Liver (tissue), 9 donors: ENCODE data around the gene MCMBP. TPM values are rescaled to one million over a fixed set of nuclear protein-coding genes. Genes with fewer than 3 reads are reported as not detected.

Experiments used
- DNase-seq: peaks from one replicate; pipeline ENCODE4 v3.0.0-alpha.2; 2017; ENCODE audit warnings: low spot score
- H3K27ac ChIP-seq, 2 donors: one replicate each; pipeline ENCODE4 v1.7.0; 2013; ENCODE audit warnings: inconsistent platforms in 2 of 2, low read length in 2 of 2, control low read depth in 1 of 2, low read depth in 1 of 2, mild to moderate bottlenecking in 1 of 2
- H3K27me3 ChIP-seq, 4 donors: one replicate each; pipeline versions ENCODE4 v1.6.1 to v1.7.0; 2013; ENCODE audit warnings: low read length in 3 of 4, inconsistent platforms in 1 of 4, mild to moderate bottlenecking in 1 of 4, moderate library complexity in 1 of 4; ENCODE audit not compliant: control insufficient read depth in 4 of 4, insufficient read depth in 4 of 4
- H3K36me3 ChIP-seq, 4 donors: one replicate each; pipeline versions ENCODE4 v1.6.1 to v1.7.0; 2013; ENCODE audit warnings: low read length in 3 of 4, mild to moderate bottlenecking in 3 of 4, low read depth in 1 of 4, moderate library complexity in 1 of 4; ENCODE audit not compliant: control insufficient read depth in 4 of 4, insufficient read depth in 3 of 4
- H3K4me1 ChIP-seq, 4 donors: one replicate each; pipeline versions ENCODE4 v1.6.1 to v1.7.0; 2013; ENCODE audit warnings: low read length in 3 of 4, mild to moderate bottlenecking in 3 of 4, moderate library complexity in 1 of 4; ENCODE audit not compliant: control insufficient read depth in 4 of 4, insufficient read depth in 4 of 4
- H3K4me3 ChIP-seq, 3 donors: one replicate each; pipeline versions ENCODE4 v1.6.1 to v1.7.0; 2013; ENCODE audit warnings: low read length in 3 of 3, control low read depth in 1 of 3, low read depth in 1 of 3, mild to moderate bottlenecking in 1 of 3
- H3K9ac ChIP-seq, 2 donors: one replicate each; pipeline ENCODE4 v1.7.0; 2013; ENCODE audit warnings: low read length in 2 of 2, mild to moderate bottlenecking in 2 of 2, moderate library complexity in 2 of 2, control low read depth in 1 of 2, low read depth in 1 of 2
- H3K9me3 ChIP-seq, 4 donors: one replicate each; pipeline versions ENCODE4 v1.6.1 to v1.7.0; 2013; ENCODE audit warnings: low read length in 3 of 4; ENCODE audit not compliant: control insufficient read depth in 4 of 4
- EGR1 ChIP-seq, 2 donors: IDR thresholded peaks; 2 replicates each; pipeline ENCODE4 v1.6.1; 2016 to 2018; ENCODE audit warnings: antibody characterized with exemption in 2 of 2, low read depth in 2 of 2
- FOXA2 ChIP-seq: IDR thresholded peaks from 2 replicates; pipeline ENCODE4 v1.6.1; 2016; ENCODE audit warnings: antibody characterized with exemption
- HNF4A ChIP-seq, 2 donors: conservative IDR thresholded peaks; 2 replicates each; pipeline ENCODE4 v1.6.1; 2016; ENCODE audit warnings: antibody characterized with exemption in 2 of 2, mild to moderate bottlenecking in 2 of 2
- HNF4G ChIP-seq: IDR thresholded peaks from 2 replicates; pipeline ENCODE4 v1.6.1; 2016; ENCODE audit warnings: antibody characterized with exemption
- JUND ChIP-seq, 2 donors: IDR thresholded peaks; 2 replicates each; pipeline ENCODE4 v1.6.1; 2016; ENCODE audit warnings: antibody characterized with exemption in 2 of 2
- RAD21 ChIP-seq, 2 donors: IDR thresholded peaks; 2 replicates each; pipeline ENCODE4 v1.6.1; 2016; ENCODE audit warnings: antibody characterized with exemption in 2 of 2, mild to moderate bottlenecking in 2 of 2
- SP1 ChIP-seq: IDR thresholded peaks from 2 replicates; pipeline ENCODE4 v1.6.1; 2018; ENCODE audit warnings: antibody characterized with exemption, mild to moderate bottlenecking
- YY1 ChIP-seq: IDR thresholded peaks from 2 replicates; pipeline ENCODE4 v1.6.1; 2016; ENCODE audit warnings: antibody characterized with exemption, mild to moderate bottlenecking
- WGBS: extraction: QIAGEN DNeasy Blood & Tissue Kit; methylation state at CpG from one replicate; pipeline ENCODE4 v1.1.7; 2013; 5-methylcytosine and 5-hydroxymethylcytosine counted together
- polyA plus RNA-seq, 2 donors: library from polyadenylated mRNA; stranded (reverse) in 1 of 2; unstranded in 1 of 2; fragments of 200-250 nt in 1 of 2; fragments of >200 nt in 1 of 2; fragmentation: Nextera tagmentation in 1 of 2; extraction: Ambion mirVana in 1 of 2; gene quantifications; one replicate each; pipeline versions ENCODE4 v1.2.1 to v1.2.3, GENCODE V29; 2013 to 2015
- total RNA-seq, 2 donors: library from RNA; depleted of rRNA; stranded (reverse); fragments of >200 nt; gene quantifications; one replicate each; pipeline ENCODE4 v1.2.3, GENCODE V29; 2014
- TF ChIP-seq, protein P1 (sequence below): IDR thresholded peaks from 2 replicates; pipeline ENCODE4 v1.6.1; 2016; ENCODE audit warnings: antibody characterized with exemption
- TF ChIP-seq, protein P2 (sequence below): fragments of 150-350 bp; IDR thresholded peaks from 2 replicates; pipeline ENCODE4 v1.5.1; 2017; ENCODE audit warnings: improper control_type of control experiment, low read depth, low read length; ENCODE audit not compliant: missing input control
- TF ChIP-seq, protein P3 (sequence below): IDR thresholded peaks from 2 replicates; pipeline ENCODE4 v1.6.1; 2016; ENCODE audit warnings: antibody characterized with exemption, mild to moderate bottlenecking
- TF ChIP-seq, protein P4 (sequence below): IDR thresholded peaks from 2 replicates; pipeline ENCODE4 v1.6.1; 2016; ENCODE audit warnings: antibody characterized with exemption
- TF ChIP-seq, protein P5 (sequence below): IDR thresholded peaks from 2 replicates; pipeline ENCODE4 v1.6.1; 2016; ENCODE audit warnings: antibody characterized with exemption
- donor health status: healthy.
- donor health status: healthy.
- donor health status: healthy.
- donor health status: healthy.
- donor health status: healthy.

MCMBP gene
- total and polyA plus RNA-seq, 4 donors: 6.1 to 23.2 (median 17.3) TPM

DNA sequence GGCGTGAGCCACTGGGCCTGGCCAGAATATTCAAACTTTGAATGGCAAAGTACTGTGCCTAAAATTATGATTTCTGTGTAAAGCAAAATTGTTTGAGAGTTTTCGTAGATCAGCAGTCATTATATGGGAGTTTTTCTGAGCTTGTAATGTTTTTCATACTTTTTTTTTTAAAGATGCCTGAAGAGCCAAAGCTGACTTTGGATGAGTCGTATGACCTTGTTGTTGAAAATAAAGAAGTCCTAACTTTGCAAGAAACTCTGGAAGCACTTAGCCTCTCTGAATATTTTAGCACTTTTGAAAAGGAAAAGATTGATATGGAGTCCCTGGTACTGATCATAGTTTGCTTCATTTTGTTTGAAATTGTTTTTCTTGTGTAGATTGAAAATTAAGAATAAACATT, 46.6 kb upstream of the MCMBP start:
- 90% methylated on average over 3 of the region's 3 CpGs for WGBS
- no peak overlapping the region for H3K4me3 ChIP-seq
- TF ChIP-seq EGR1 (IDR thresholded peaks at IDR 0.05; ENCODE audit: low read depth in 2 of 2): no peak
- no peak for TF ChIP-seq YY1
- TF ChIP-seq, protein P1, sequence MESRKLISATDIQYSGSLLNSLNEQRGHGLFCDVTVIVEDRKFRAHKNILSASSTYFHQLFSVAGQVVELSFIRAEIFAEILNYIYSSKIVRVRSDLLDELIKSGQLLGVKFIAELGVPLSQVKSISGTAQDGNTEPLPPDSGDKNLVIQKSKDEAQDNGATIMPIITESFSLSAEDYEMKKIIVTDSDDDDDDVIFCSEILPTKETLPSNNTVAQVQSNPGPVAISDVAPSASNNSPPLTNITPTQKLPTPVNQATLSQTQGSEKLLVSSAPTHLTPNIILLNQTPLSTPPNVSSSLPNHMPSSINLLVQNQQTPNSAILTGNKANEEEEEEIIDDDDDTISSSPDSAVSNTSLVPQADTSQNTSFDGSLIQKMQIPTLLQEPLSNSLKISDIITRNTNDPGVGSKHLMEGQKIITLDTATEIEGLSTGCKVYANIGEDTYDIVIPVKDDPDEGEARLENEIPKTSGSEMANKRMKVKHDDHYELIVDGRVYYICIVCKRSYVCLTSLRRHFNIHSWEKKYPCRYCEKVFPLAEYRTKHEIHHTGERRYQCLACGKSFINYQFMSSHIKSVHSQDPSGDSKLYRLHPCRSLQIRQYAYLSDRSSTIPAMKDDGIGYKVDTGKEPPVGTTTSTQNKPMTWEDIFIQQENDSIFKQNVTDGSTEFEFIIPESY: no peak
- no peak for TF ChIP-seq JUND (IDR thresholded peaks at IDR 0.05)
- no peak for TF ChIP-seq FOXA2
- TF ChIP-seq RAD21 (IDR thresholded peaks at IDR 0.05): no peak
- TF ChIP-seq HNF4G: no peak
- no peak for TF ChIP-seq SP1
- H3K36me3 ChIP-seq: peaks cover 4 to 76% (median 59%) of the 10 kb centered on the region in 4 donors
- H3K4me1 ChIP-seq: no peaks in the 10 kb centered on the region
- H3K27me3 ChIP-seq: no peaks in the 10 kb centered on the region
- DNase-seq: no peak
- no peak overlapping the region for H3K27ac ChIP-seq
- H3K9ac ChIP-seq: no peak overlapping the region
- no peaks in the 10 kb centered on the region for H3K9me3 ChIP-seq

DNA sequence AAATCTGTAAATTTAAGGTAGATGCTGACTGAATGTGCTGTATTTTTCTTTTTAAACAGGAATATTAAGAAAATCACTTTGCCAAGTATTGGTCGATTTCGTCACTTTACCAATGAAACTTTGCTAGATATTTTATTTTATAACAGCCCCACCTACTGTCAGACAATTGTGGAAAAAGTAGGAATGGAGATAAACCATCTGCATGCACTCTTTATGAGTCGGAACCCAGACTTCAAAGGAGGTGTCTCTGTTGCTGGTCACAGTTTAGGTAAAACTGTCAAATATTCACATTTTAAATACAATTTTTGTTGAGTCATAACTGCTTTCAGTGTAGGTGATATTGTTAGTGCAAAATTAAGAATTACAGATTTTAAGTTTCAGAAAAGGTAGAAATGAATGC, 45.1 kb upstream of the MCMBP start:
- no peak for DNase-seq
- Histone ChIP-seq H3K4me3 (no peak overlapping the region), H3K9ac (no peak overlapping the region), H3K27me3 (no peaks in the 10 kb centered on the region), H3K27ac (no peak overlapping the region), H3K36me3 (peaks cover 4 to 80% (median 58%) of the 10 kb centered on the region in 4 donors), H3K4me1 (no peaks in the 10 kb centered on the region), H3K9me3 (no peaks in the 10 kb centered on the region)
- WGBS: 79% methylated on average over 3 of the region's 3 CpGs
- TF ChIP-seq, protein P2, sequence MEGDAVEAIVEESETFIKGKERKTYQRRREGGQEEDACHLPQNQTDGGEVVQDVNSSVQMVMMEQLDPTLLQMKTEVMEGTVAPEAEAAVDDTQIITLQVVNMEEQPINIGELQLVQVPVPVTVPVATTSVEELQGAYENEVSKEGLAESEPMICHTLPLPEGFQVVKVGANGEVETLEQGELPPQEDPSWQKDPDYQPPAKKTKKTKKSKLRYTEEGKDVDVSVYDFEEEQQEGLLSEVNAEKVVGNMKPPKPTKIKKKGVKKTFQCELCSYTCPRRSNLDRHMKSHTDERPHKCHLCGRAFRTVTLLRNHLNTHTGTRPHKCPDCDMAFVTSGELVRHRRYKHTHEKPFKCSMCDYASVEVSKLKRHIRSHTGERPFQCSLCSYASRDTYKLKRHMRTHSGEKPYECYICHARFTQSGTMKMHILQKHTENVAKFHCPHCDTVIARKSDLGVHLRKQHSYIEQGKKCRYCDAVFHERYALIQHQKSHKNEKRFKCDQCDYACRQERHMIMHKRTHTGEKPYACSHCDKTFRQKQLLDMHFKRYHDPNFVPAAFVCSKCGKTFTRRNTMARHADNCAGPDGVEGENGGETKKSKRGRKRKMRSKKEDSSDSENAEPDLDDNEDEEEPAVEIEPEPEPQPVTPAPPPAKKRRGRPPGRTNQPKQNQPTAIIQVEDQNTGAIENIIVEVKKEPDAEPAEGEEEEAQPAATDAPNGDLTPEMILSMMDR: no peak
- TF ChIP-seq RAD21 (IDR thresholded peaks at IDR 0.05): peak; percentile 18 to 24

DNA sequence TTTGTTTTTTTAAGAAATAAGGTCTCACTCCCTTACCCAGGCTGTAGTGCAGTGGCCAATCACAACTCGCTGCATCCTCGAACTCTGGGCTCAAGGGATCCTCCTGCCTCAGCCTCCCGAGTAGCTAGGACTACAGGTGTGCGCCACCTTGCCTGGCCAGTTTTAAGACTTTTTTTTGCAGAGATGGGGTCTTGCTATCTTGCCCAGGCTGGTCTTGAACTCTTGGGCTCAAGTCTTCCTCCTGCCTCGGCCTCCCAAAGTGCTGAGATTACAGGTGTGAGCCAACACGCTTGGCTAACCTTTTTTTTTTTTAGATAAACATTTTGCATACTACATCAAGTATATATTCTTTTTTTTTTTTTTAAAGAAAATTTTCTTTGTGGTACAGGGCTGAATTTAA, 38.0 kb upstream of the MCMBP start:
- peaks cover 7 to 75% (median 28%) of the 10 kb centered on the region in 4 donors for H3K36me3 ChIP-seq
- WGBS: 97% methylated on average over 6 of the region's 6 CpGs
- no peaks in the 10 kb centered on the region for H3K27me3 ChIP-seq
- H3K9me3 ChIP-seq: no peaks in the 10 kb centered on the region
- H3K4me1 ChIP-seq: no peaks in the 10 kb centered on the region
- no peak for TF ChIP-seq HNF4A (conservative IDR thresholded peaks at IDR 0.05)
- TF ChIP-seq, protein P3, sequence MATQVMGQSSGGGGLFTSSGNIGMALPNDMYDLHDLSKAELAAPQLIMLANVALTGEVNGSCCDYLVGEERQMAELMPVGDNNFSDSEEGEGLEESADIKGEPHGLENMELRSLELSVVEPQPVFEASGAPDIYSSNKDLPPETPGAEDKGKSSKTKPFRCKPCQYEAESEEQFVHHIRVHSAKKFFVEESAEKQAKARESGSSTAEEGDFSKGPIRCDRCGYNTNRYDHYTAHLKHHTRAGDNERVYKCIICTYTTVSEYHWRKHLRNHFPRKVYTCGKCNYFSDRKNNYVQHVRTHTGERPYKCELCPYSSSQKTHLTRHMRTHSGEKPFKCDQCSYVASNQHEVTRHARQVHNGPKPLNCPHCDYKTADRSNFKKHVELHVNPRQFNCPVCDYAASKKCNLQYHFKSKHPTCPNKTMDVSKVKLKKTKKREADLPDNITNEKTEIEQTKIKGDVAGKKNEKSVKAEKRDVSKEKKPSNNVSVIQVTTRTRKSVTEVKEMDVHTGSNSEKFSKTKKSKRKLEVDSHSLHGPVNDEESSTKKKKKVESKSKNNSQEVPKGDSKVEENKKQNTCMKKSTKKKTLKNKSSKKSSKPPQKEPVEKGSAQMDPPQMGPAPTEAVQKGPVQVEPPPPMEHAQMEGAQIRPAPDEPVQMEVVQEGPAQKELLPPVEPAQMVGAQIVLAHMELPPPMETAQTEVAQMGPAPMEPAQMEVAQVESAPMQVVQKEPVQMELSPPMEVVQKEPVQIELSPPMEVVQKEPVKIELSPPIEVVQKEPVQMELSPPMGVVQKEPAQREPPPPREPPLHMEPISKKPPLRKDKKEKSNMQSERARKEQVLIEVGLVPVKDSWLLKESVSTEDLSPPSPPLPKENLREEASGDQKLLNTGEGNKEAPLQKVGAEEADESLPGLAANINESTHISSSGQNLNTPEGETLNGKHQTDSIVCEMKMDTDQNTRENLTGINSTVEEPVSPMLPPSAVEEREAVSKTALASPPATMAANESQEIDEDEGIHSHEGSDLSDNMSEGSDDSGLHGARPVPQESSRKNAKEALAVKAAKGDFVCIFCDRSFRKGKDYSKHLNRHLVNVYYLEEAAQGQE: no peak
- TF ChIP-seq, protein P4, sequence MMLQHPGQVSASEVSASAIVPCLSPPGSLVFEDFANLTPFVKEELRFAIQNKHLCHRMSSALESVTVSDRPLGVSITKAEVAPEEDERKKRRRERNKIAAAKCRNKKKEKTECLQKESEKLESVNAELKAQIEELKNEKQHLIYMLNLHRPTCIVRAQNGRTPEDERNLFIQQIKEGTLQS: no peak
- TF ChIP-seq, protein P5, sequence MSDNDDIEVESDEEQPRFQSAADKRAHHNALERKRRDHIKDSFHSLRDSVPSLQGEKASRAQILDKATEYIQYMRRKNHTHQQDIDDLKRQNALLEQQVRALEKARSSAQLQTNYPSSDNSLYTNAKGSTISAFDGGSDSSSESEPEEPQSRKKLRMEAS: no peak
- H3K27ac ChIP-seq: no peak overlapping the region
- no peak for DNase-seq
- H3K4me3 ChIP-seq: no peak overlapping the region
- H3K9ac ChIP-seq: no peak overlapping the region
